Endothelial cell (in vitro differentiated cells): ENCODE measurements around the gene OR51A7. TPM values are rescaled to one million over a fixed set of nuclear protein-coding genes. Genes with fewer than 3 reads are reported as not detected.

Experiments
- DNase-seq: peaks from one replicate; pipeline ENCODE4 v3.0.0; 2021; ENCODE audit warnings: low spot score
- H3K27ac Mint-ChIP-seq: one replicate; pipeline ENCODE4 v1.8.0; 2021; ENCODE audit warnings: mixed read lengths, inconsistent platforms; ENCODE audit not compliant: unreplicated experiment
- H3K27me3 Mint-ChIP-seq: one replicate; pipeline ENCODE4 v1.8.0; 2021; ENCODE audit warnings: mild to moderate bottlenecking, moderate library complexity, mixed read lengths, inconsistent platforms; ENCODE audit not compliant: unreplicated experiment
- H3K36me3 Mint-ChIP-seq: one replicate; pipeline ENCODE4 v1.8.0; 2021; ENCODE audit warnings: mild to moderate bottlenecking, low read depth, mixed read lengths, inconsistent platforms; ENCODE audit not compliant: unreplicated experiment
- H3K4me1 Mint-ChIP-seq: one replicate; pipeline ENCODE4 v1.8.0; 2021; ENCODE audit warnings: mild to moderate bottlenecking, mixed read lengths, inconsistent platforms; ENCODE audit not compliant: unreplicated experiment
- H3K4me3 Mint-ChIP-seq: one replicate; pipeline ENCODE4 v1.8.0; 2021; ENCODE audit warnings: mild to moderate bottlenecking, mixed read lengths, inconsistent platforms; ENCODE audit not compliant: unreplicated experiment
- H3K9me3 Mint-ChIP-seq: one replicate; pipeline ENCODE4 v1.8.0; 2021; ENCODE audit warnings: mixed read lengths, inconsistent platforms; ENCODE audit not compliant: unreplicated experiment
- total RNA-seq: library from RNA; stranded (reverse); fragmentation: NEBNext Ultra II Directional; extraction: Animal tissue kit (Norgen Biotek cat#: 25700); gene quantifications from one replicate; pipeline ENCODE4 v1.2.1, GENCODE V29; 2021; ENCODE audit not compliant: unreplicated experiment
- TF ChIP-seq, protein P1 (sequence below): fragments of 200-600 bp; sonication (generic); IDR thresholded peaks from one replicate; pipeline ENCODE4 v1.5.0; 2021; ENCODE audit warnings: antibody characterized with exemption; ENCODE audit not compliant: unreplicated experiment

Gene OR51A7
- total RNA-seq, 1 donor from 2014 or later = not detected

DNA sequence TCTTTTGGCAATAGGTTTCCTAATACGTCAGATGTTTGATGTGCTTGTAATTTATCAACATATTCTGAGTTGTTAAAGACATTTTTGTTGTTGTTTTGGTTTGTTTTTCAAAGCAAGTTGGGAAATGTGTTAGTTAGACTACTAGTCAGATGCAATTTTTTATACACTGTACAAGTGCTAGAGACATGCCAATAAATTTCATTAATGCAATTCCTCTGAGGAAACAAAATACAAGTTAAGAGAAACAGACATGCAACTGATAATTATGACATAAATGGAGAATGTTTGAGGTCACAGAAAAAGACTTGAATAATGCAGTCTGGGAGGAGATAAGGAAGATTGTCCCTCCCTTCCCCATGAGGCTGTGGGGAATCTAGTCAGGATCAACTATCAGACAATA, 16.0 kb upstream of the OR51A7 start:
- no peak overlapping the region for H3K4me3 Mint-ChIP-seq
- H3K27ac Mint-ChIP-seq = no peak overlapping the region
- TF ChIP-seq, protein P1, sequence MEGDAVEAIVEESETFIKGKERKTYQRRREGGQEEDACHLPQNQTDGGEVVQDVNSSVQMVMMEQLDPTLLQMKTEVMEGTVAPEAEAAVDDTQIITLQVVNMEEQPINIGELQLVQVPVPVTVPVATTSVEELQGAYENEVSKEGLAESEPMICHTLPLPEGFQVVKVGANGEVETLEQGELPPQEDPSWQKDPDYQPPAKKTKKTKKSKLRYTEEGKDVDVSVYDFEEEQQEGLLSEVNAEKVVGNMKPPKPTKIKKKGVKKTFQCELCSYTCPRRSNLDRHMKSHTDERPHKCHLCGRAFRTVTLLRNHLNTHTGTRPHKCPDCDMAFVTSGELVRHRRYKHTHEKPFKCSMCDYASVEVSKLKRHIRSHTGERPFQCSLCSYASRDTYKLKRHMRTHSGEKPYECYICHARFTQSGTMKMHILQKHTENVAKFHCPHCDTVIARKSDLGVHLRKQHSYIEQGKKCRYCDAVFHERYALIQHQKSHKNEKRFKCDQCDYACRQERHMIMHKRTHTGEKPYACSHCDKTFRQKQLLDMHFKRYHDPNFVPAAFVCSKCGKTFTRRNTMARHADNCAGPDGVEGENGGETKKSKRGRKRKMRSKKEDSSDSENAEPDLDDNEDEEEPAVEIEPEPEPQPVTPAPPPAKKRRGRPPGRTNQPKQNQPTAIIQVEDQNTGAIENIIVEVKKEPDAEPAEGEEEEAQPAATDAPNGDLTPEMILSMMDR = no peak
- no peak for DNase-seq
- H3K9me3 Mint-ChIP-seq = no peaks in the 10 kb centered on the region
- H3K27me3 Mint-ChIP-seq = no peaks in the 10 kb centered on the region
- no peaks in the 10 kb centered on the region for H3K36me3 Mint-ChIP-seq
- H3K4me1 Mint-ChIP-seq = peaks cover 4% of the 10 kb centered on the region

GRCh38 chr11:4890279-4890678, 13.3 kb upstream of the OR51A7 start:
- Mint-ChIP-seq H3K27ac (no peak overlapping the region), H3K4me3 (no peak overlapping the region), H3K36me3 (no peaks in the 10 kb centered on the region), H3K9me3 (no peaks in the 10 kb centered on the region), H3K4me1 (peaks cover 4% of the 10 kb centered on the region), H3K27me3 (no peaks in the 10 kb centered on the region)
- no peak for DNase-seq
- TF ChIP-seq, protein P1 = no peak

DNA sequence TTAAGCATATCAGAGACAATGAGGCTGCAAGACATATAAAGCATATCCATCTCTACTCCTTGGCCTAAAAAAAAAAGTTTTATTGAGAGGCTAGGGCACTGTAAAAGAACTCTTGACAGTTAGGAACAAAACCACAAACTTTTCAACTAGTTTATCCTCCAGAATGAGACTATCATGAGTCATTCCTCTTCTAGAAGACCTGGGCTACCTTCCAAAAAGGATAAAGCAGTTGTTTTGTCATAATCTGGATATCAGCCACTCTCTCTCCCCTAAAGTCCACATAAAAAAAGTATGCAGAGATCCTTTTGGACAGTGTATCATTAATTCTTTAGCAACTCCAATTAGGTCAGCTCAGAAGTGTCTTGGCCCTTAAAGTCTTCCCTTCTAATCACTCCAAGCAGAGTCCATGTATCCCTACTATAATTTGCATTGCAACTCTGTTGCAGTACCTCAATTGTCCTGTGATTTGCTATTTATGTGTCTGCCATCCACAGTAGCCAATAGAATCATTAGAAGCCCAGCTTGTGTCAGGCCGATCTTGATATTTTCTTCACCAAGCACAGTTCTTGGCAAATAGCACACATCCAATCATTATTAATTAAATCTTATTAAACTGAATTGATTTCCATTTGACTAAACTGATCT, 11.5 kb upstream of the OR51A7 start:
- no peaks in the 10 kb centered on the region for H3K36me3 Mint-ChIP-seq

DNA sequence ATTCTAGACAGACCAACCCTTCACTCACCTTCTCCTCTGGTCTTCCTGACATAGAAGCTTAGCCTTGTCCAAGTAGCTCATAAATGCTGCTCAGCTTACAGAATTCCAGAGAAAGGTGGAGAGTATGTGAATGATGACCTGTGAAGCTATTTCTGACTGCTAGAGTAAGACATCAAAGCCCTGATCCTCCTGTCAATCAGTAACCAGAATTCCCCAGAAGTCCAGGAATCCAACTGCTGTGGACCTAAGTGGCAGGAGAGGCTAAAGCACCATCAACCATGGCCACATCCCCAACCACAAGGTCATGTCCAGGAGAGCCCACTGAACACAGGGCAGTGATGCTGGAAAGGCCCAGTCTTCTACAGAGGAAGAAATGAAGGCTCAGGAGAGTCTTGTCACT, 13.0 kb downstream of the OR51A7 start:
- H3K27ac Mint-ChIP-seq = no peak overlapping the region
- no peaks in the 10 kb centered on the region for H3K36me3 Mint-ChIP-seq
- no peaks in the 10 kb centered on the region for H3K9me3 Mint-ChIP-seq
- H3K27me3 Mint-ChIP-seq = peaks cover 3% of the 10 kb centered on the region
- H3K4me3 Mint-ChIP-seq = no peak overlapping the region
- DNase-seq = no peak
- no peaks in the 10 kb centered on the region for H3K4me1 Mint-ChIP-seq
- TF ChIP-seq, protein P1 = no peak

More for the DNA sequence above, 11.5 kb upstream of the OR51A7 start:
- Mint-ChIP-seq H3K4me3 (no peak overlapping the region), H3K9me3 (no peaks in the 10 kb centered on the region), H3K27me3 (no peaks in the 10 kb centered on the region), H3K27ac (no peak overlapping the region), H3K4me1 (peaks cover 10% of the 10 kb centered on the region)
- DNase-seq = no peak
- TF ChIP-seq, protein P1 = peak; percentile 35

- Mint-ChIP-seq H3K27me3 (peaks cover 3% of the 10 kb centered on the region), H3K27ac (no peak within 1 kb of the TSS), H3K9me3 (no peaks in the 10 kb centered on the region), H3K4me1 (no peaks in the 10 kb centered on the region), H3K36me3 (no peaks in the 10 kb centered on the region), H3K4me3 (no peak within 1 kb of the TSS)
- DNase-seq = no peak
- TF ChIP-seq, protein P1 = no peak
Measured at GRCh38 chr11:4919250-4919649, 15.7 kb downstream of the OR51A7 start, which contains the start of gene OR51G2. Gene OR51G2, minus strand, starts transcription at chr11:4919350. Its CDS starts 3,687 bp downstream, at chr11:4915663.
